Erythroblast (primary cell): ENCODE results near the gene TCP11.

ENCODE experiments used
- GATA1 ChIP-seq: IDR thresholded peaks from 2 replicates; pipeline ENCODE4 v1.6.1; 2011; ENCODE audit warnings: low read depth, mild to moderate bottlenecking, control low read depth, low read length, moderate library complexity
- POLR2A ChIP-seq: IDR thresholded peaks from 2 replicates; pipeline ENCODE4 v1.6.1; 2011; ENCODE audit warnings: mild to moderate bottlenecking, low read length

DNA sequence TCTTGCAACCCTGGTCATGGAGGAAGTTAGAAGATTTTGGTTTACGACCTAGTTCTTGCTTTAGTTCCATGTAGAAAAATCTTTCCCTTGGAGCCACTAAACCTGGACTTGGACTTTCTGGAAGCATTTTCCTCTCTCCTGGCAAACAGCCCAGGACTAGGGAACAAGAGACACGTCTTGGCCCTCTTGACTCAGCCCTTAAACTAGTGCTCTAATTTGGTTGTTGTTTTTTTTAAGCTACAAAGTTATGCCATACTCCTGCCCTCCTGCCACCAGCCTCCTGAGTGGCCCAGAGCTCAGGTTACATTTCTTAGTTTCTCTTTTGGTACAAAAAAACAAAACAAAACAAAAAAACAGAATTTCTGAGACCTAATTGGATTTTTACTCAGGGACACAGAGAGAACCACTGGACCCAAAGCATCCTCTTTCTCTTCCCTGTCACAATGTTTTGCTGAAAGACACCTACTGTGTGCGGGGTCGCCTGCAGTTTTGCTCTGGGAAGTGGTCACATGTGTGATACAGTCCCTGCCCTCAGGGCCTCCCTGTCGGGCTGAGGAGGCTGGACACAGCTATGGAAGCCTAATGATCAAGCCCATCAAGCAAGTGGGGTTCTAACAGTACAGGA lies 40.3 kb upstream of the TCP11 start:
- TF ChIP-seq POLR2A (no peak), GATA1 (no peak)
